ENCODE results near the gene UBTD2.

The UBTD2 gene

GRCh38 chr5:172229904-172230303 is 53.7 kb downstream of the UBTD2 start:
- ChIA-PET POLR2A (interaction anchor here (0.6 kb wide), 1 partner anchor 53 kb away, joined by 3 read pairs; no protein-coding TSS in a partner anchor), CTCF (no interaction called here)
- no peak for DNase-seq (ENCODE audit: extremely low spot score)
- TF ChIP-seq TARDBP (IDR thresholded peaks at IDR 0.05) (no peak), ELF4 (IDR thresholded peaks at IDR 0.05) (no peak), NFRKB (IDR thresholded peaks at IDR 0.05) (no peak), LEF1 (IDR thresholded peaks at IDR 0.05; ENCODE audit: borderline replicate concordance) (no peak), ARNT (IDR thresholded peaks at IDR 0.05) (no peak), SP1 (IDR thresholded peaks at IDR 0.05) (no peak), L3MBTL2 (conservative IDR thresholded peaks at IDR 0.05) (no peak), PKNOX1 (IDR thresholded peaks at IDR 0.05) (no peak), FOXM1 (IDR thresholded peaks at IDR 0.05; ENCODE audit: borderline replicate concordance) (no peak)

GRCh38 chr5:172224996-172225395 is 58.6 kb downstream of the UBTD2 start:
- no peak for DNase-seq (ENCODE audit: extremely low spot score)
- ChIA-PET POLR2A (interaction anchor here (0.9 kb wide), 1 partner anchor 58 kb away, joined by 3 read pairs; no protein-coding TSS in a partner anchor), CTCF (no interaction called here)
- no peak for TF ChIP-seq SUZ12 (IDR thresholded peaks at IDR 0.05)
- no peak for TF ChIP-seq NFRKB (IDR thresholded peaks at IDR 0.05)
- TF ChIP-seq TARDBP (IDR thresholded peaks at IDR 0.05): no peak
- TF ChIP-seq ZNF384 (IDR thresholded peaks at IDR 0.05): no peak
- no peak for TF ChIP-seq L3MBTL2 (conservative IDR thresholded peaks at IDR 0.05)
- no peak for TF ChIP-seq CTBP1 (IDR thresholded peaks at IDR 0.05; ENCODE audit: borderline replicate concordance)

GRCh38 chr5:172223901-172224873 is 59.4 kb downstream of the UBTD2 start:
- ChIA-PET CTCF (no interaction called here), POLR2A (interaction anchor here (0.9 kb wide), 1 partner anchor 59 kb away, joined by 3 read pairs; no protein-coding TSS in a partner anchor)
- no peak for TF ChIP-seq TARDBP (IDR thresholded peaks at IDR 0.05)
- no peak for TF ChIP-seq SUZ12 (IDR thresholded peaks at IDR 0.05)
- TF ChIP-seq L3MBTL2 (conservative IDR thresholded peaks at IDR 0.05): no peak
- no peak for TF ChIP-seq ELF4 (IDR thresholded peaks at IDR 0.05)
- TF ChIP-seq ZNF384 (IDR thresholded peaks at IDR 0.05): no peak
- TF ChIP-seq FOXM1 (IDR thresholded peaks at IDR 0.05; ENCODE audit: borderline replicate concordance): no peak
- no peak for TF ChIP-seq FOXA1 (IDR thresholded peaks at IDR 0.05)
- TF ChIP-seq FOXK2 (IDR thresholded peaks at IDR 0.05): no peak
- TF ChIP-seq PKNOX1 (IDR thresholded peaks at IDR 0.05): no peak
- no peak for TF ChIP-seq BHLHE40 (IDR thresholded peaks at IDR 0.05; ENCODE audit: borderline replicate concordance)
- TF ChIP-seq LEF1 (IDR thresholded peaks at IDR 0.05; ENCODE audit: borderline replicate concordance): no peak
- no peak for TF ChIP-seq CTBP1 (IDR thresholded peaks at IDR 0.05; ENCODE audit: borderline replicate concordance)
- no peak for TF ChIP-seq HDGF (IDR thresholded peaks at IDR 0.05; ENCODE audit: borderline replicate concordance)
- TF ChIP-seq ARNT (IDR thresholded peaks at IDR 0.05): no peak
- TF ChIP-seq SP1 (IDR thresholded peaks at IDR 0.05): no peak
- no peak for TF ChIP-seq NFRKB (IDR thresholded peaks at IDR 0.05)
- DNase-seq (ENCODE audit: extremely low spot score): no peak

GRCh38 chr5:172219296-172219695 is 64.3 kb downstream of the UBTD2 start:
- no peak for DNase-seq (ENCODE audit: extremely low spot score)
- no peak for TF ChIP-seq SUZ12 (IDR thresholded peaks at IDR 0.05)
- no peak for TF ChIP-seq SP1 (IDR thresholded peaks at IDR 0.05)
- TF ChIP-seq NFRKB (IDR thresholded peaks at IDR 0.05): no peak
- no peak for TF ChIP-seq ZNF384 (IDR thresholded peaks at IDR 0.05)
- TF ChIP-seq FOXK2 (IDR thresholded peaks at IDR 0.05): no peak
- TF ChIP-seq HDGF (IDR thresholded peaks at IDR 0.05; ENCODE audit: borderline replicate concordance): no peak
- no peak for TF ChIP-seq BHLHE40 (IDR thresholded peaks at IDR 0.05; ENCODE audit: borderline replicate concordance)
- no peak for TF ChIP-seq CTBP1 (IDR thresholded peaks at IDR 0.05; ENCODE audit: borderline replicate concordance)
- ChIA-PET POLR2A (no interaction called here), CTCF (no interaction called here)

- TF ChIP-seq FOXM1 (IDR thresholded peaks at IDR 0.05; ENCODE audit: borderline replicate concordance): no peak
- 0 out of 2 replicates have a peak, but pooled peaks have one; percentile 32 for TF ChIP-seq ZNF384 (IDR thresholded peaks at IDR 0.05)
- POLR2A ChIA-PET: no interaction called here
- DNase-seq (ENCODE audit: extremely low spot score): no peak
- CTCF ChIA-PET: no interaction called here
Measured at GRCh38 chr5:172216345-172216744, 67.2 kb downstream of the UBTD2 start.

- POLR2A ChIA-PET: no interaction called here
- CTCF ChIA-PET: no interaction called here
- TF ChIP-seq CTBP1 (IDR thresholded peaks at IDR 0.05; ENCODE audit: borderline replicate concordance): no peak
- TF ChIP-seq NFRKB (IDR thresholded peaks at IDR 0.05): no peak
- no peak for TF ChIP-seq FOXA1 (IDR thresholded peaks at IDR 0.05)
- no peak for TF ChIP-seq FOXM1 (IDR thresholded peaks at IDR 0.05; ENCODE audit: borderline replicate concordance)
- no peak for TF ChIP-seq TARDBP (IDR thresholded peaks at IDR 0.05)
- no peak for TF ChIP-seq ARNT (IDR thresholded peaks at IDR 0.05)
- TF ChIP-seq BHLHE40 (IDR thresholded peaks at IDR 0.05; ENCODE audit: borderline replicate concordance): no peak
- TF ChIP-seq SUZ12 (IDR thresholded peaks at IDR 0.05): no peak
- TF ChIP-seq ZNF384 (IDR thresholded peaks at IDR 0.05): no peak
- no peak for TF ChIP-seq ELF4 (IDR thresholded peaks at IDR 0.05)
- no peak for TF ChIP-seq FOXK2 (IDR thresholded peaks at IDR 0.05)
- TF ChIP-seq HDGF (IDR thresholded peaks at IDR 0.05; ENCODE audit: borderline replicate concordance): no peak
- no peak for TF ChIP-seq L3MBTL2 (conservative IDR thresholded peaks at IDR 0.05)
- no peak for TF ChIP-seq LEF1 (IDR thresholded peaks at IDR 0.05; ENCODE audit: borderline replicate concordance)
- no peak for TF ChIP-seq PKNOX1 (IDR thresholded peaks at IDR 0.05)
- no peak for TF ChIP-seq SP1 (IDR thresholded peaks at IDR 0.05)
- DNase-seq (ENCODE audit: extremely low spot score): no peak
Measured at GRCh38 chr5:172213126-172213525, 70.4 kb downstream of the UBTD2 start.

Measured in HEK293T (cell line).